WTC11 (cell line): Measurements from ENCODE around the gene IL13RA1. TPM values are rescaled to one million over a fixed set of nuclear protein-coding genes. Genes with fewer than 3 reads are reported as not detected.

Source experiments
- ATAC-seq: fragments of 200-7000 bp; cut with Tn5 transposase; 2 replicates; pipeline ENCODE4 v1.10.0; 2021; ENCODE audit warnings: mild to moderate bottlenecking, moderate library complexity
- CTCF ChIA-PET: fragments of 300-600 bp; sonication (Branson Sonifier 250); formaldehyde crosslinking; loops from one replicate; lab custom pipeline; 2021; ENCODE audit warnings: antibody characterized with exemption; lab: Charles Lee
- POLR2A ChIA-PET: fragments of 350-600 bp; sonication (Branson Sonifier 250); formaldehyde crosslinking; loops from one replicate; lab custom pipeline; 2021; ENCODE audit warnings: antibody characterized with exemption; lab: Charles Lee
- DNase-seq: peaks from one replicate; pipeline ENCODE4 v3.0.0; 2021; ENCODE audit warnings: low spot score
- H3K27ac Mint-ChIP-seq: 2 replicates; pipeline ENCODE4 v1.8.0; 2021; ENCODE audit warnings: mixed read lengths
- H3K27me3 Mint-ChIP-seq: 2 replicates; pipeline ENCODE4 v1.8.0; 2021; ENCODE audit warnings: low read depth, mild to moderate bottlenecking, moderate library complexity, mixed read lengths
- H3K36me3 Mint-ChIP-seq: 2 replicates; pipeline ENCODE4 v1.8.0; 2021; ENCODE audit warnings: mixed read lengths
- H3K4me1 Mint-ChIP-seq: 2 replicates; pipeline ENCODE4 v1.8.0; 2022; ENCODE audit warnings: mixed read lengths
- H3K4me3 Mint-ChIP-seq: 2 replicates; pipeline ENCODE4 v1.8.0; 2021; ENCODE audit warnings: mild to moderate bottlenecking, moderate library complexity, mixed read lengths
- H3K9me3 Mint-ChIP-seq: 2 replicates; pipeline ENCODE4 v1.8.0; 2021; ENCODE audit warnings: mixed read lengths
- ATF1 ChIP-seq: sonication (generic); formaldehyde crosslinking; IDR thresholded peaks from 2 replicates; pipeline ENCODE4 v1.8.1; 2023; ENCODE audit warnings: mild to moderate bottlenecking, moderate library complexity, missing genetic modification reagents
- CREB1 ChIP-seq: sonication (generic); formaldehyde crosslinking; IDR thresholded peaks from 2 replicates; pipeline ENCODE4 v1.8.0; 2023; ENCODE audit warnings: mild to moderate bottlenecking, missing genetic modification reagents
- FOXP1 ChIP-seq: sonication (generic); formaldehyde crosslinking; IDR thresholded peaks from 2 replicates; pipeline ENCODE4 v1.8.0; 2022; ENCODE audit warnings: missing genetic modification reagents, mild to moderate bottlenecking, moderate library complexity, borderline replicate concordance
- FOXP4 ChIP-seq: sonication (generic); formaldehyde crosslinking; IDR thresholded peaks from 2 replicates; pipeline ENCODE4 v1.8.0; 2022; ENCODE audit warnings: mild to moderate bottlenecking, missing genetic modification reagents
- GRHL2 ChIP-seq: fragments of 250-450 bp; sonication (Bioruptor Pico); IDR thresholded peaks from 2 replicates; pipeline ENCODE4 v1.8.0; 2022; ENCODE audit warnings: mild to moderate bottlenecking, moderate library complexity; ENCODE audit not compliant: insufficient replicate concordance, severe bottlenecking
- HMGXB4 ChIP-seq: sonication (generic); formaldehyde crosslinking; IDR thresholded peaks from 2 replicates; pipeline ENCODE4 v1.8.1; 2023; ENCODE audit warnings: mild to moderate bottlenecking, moderate library complexity, missing genetic modification reagents
- JUN ChIP-seq: sonication (generic); formaldehyde crosslinking; IDR thresholded peaks from 2 replicates; pipeline ENCODE4 v1.8.0; 2023; ENCODE audit warnings: mild to moderate bottlenecking, missing genetic modification reagents
- KAT7 ChIP-seq: sonication (generic); formaldehyde crosslinking; IDR thresholded peaks from 2 replicates; pipeline ENCODE4 v1.8.1; 2023; ENCODE audit warnings: missing genetic modification reagents, mild to moderate bottlenecking, borderline replicate concordance
- MLX ChIP-seq: sonication (generic); formaldehyde crosslinking; IDR thresholded peaks from 2 replicates; pipeline ENCODE4 v1.8.1; 2023; ENCODE audit warnings: mild to moderate bottlenecking, missing genetic modification reagents, moderate library complexity
- NR3C1 ChIP-seq: sonication (generic); formaldehyde crosslinking; conservative IDR thresholded peaks from 2 replicates; pipeline ENCODE4 v1.8.1; 2023; ENCODE audit warnings: low read depth, mild to moderate bottlenecking, missing genetic modification reagents
- PRDM15 ChIP-seq: sonication (generic); formaldehyde crosslinking; IDR thresholded peaks from 2 replicates; pipeline ENCODE4 v1.8.0; 2022; ENCODE audit warnings: missing genetic modification reagents
- PREB ChIP-seq: sonication (generic); formaldehyde crosslinking; IDR thresholded peaks from 2 replicates; pipeline ENCODE4 v1.8.1; 2022; ENCODE audit warnings: mild to moderate bottlenecking, missing genetic modification reagents, moderate library complexity, borderline replicate concordance
- RORB ChIP-seq: fragments of 250-450 bp; sonication (Bioruptor Pico); IDR thresholded peaks from 2 replicates; pipeline ENCODE4 v1.9.0; 2021; ENCODE audit warnings: mild to moderate bottlenecking
- SP1 ChIP-seq: sonication (generic); formaldehyde crosslinking; conservative IDR thresholded peaks from 2 replicates; pipeline ENCODE4 v1.8.1; 2022; ENCODE audit warnings: missing genetic modification reagents
- ZMAT4 ChIP-seq: fragments of 250-450 bp; sonication (Bioruptor Pico); IDR thresholded peaks from 2 replicates; pipeline ENCODE4 v1.9.0; 2021; ENCODE audit warnings: mild to moderate bottlenecking
- ZNF281 ChIP-seq: sonication (generic); formaldehyde crosslinking; IDR thresholded peaks from 2 replicates; pipeline ENCODE4 v1.8.0; 2023; ENCODE audit warnings: mild to moderate bottlenecking, missing genetic modification reagents
- ZNF416 ChIP-seq: fragments of 250-450 bp; sonication (Bioruptor Pico); IDR thresholded peaks from 2 replicates; pipeline ENCODE4 v1.9.0; 2021; ENCODE audit warnings: mild to moderate bottlenecking, inconsistent platforms
- ZSCAN18 ChIP-seq: fragments of 250-450 bp; sonication (Bioruptor Pico); IDR thresholded peaks from 2 replicates; pipeline ENCODE4 v2.1.2; 2022; ENCODE audit warnings: mild to moderate bottlenecking, moderate library complexity
- total RNA-seq: library from RNA; stranded (reverse); gene quantifications from 3 replicates; pipeline ENCODE4 v1.2.3, GENCODE V29; 2021

IL13RA1 gene
- total RNA-seq, 1 experiment from 2014 or later = 11.1 TPM

- no peak for TF ChIP-seq ZSCAN18
- no peak for TF ChIP-seq CREB1 (CRISPR knock-in tag)
- TF ChIP-seq RORB (CRISPR knock-in tag) = no peak
- TF ChIP-seq NR3C1 (CRISPR knock-in tag) = no peak
These were observed 28.7 kb downstream of the IL13RA1 start (continued) for GRCh38 chrX:118756101-118756500.

GRCh38 chrX:118758511-118758910 lies 31.1 kb downstream of the IL13RA1 start:
- ATAC-seq = no peak
- no peak overlapping the region for H3K4me3 Mint-ChIP-seq
- no peak for TF ChIP-seq KAT7 (CRISPR knock-in tag)
- no peak for TF ChIP-seq SP1 (CRISPR knock-in tag)
- TF ChIP-seq MLX (CRISPR knock-in tag) = no peak
- TF ChIP-seq FOXP4 (CRISPR knock-in tag) = no peak
- no peak for TF ChIP-seq HMGXB4
- no peak for TF ChIP-seq ZNF281 (CRISPR knock-in tag)
- no peak for TF ChIP-seq PREB (CRISPR knock-in tag)
- TF ChIP-seq, all 79 proteins: peak for 0
- no peak for DNase-seq
- no peaks in the 10 kb centered on the region for H3K4me1 Mint-ChIP-seq
- H3K27ac Mint-ChIP-seq = no peak overlapping the region
- POLR2A ChIA-PET = no interaction called here
- CTCF ChIA-PET = no interaction called here
- H3K36me3 Mint-ChIP-seq = peaks cover 2% of the 10 kb centered on the region; the same call in 1 of the 2 replicates
- no peaks in the 10 kb centered on the region for H3K27me3 Mint-ChIP-seq
- H3K9me3 Mint-ChIP-seq = no peaks in the 10 kb centered on the region

GRCh38 chrX:118760025-118760424 lies 32.6 kb downstream of the IL13RA1 start:
- DNase-seq = no peak
- Mint-ChIP-seq H3K36me3 (no peaks in the 10 kb centered on the region), H3K27ac (no peak overlapping the region), H3K4me3 (no peak overlapping the region), H3K4me1 (peaks cover 11% of the 10 kb centered on the region), H3K27me3 (no peaks in the 10 kb centered on the region), H3K9me3 (no peaks in the 10 kb centered on the region)
- CTCF ChIA-PET = no interaction called here
- POLR2A ChIA-PET = no interaction called here
- no peak for ATAC-seq
- TF ChIP-seq JUN (CRISPR knock-in tag) (no peak), ATF1 (CRISPR knock-in tag) (no peak), FOXP1 (CRISPR knock-in tag) (no peak), CREB1 (CRISPR knock-in tag) (no peak), PRDM15 (CRISPR knock-in tag) (no peak), GRHL2 (CRISPR knock-in tag) (no peak), ZNF416 (CRISPR knock-in tag) (no peak), ZMAT4 (no peak), NR3C1 (CRISPR knock-in tag) (no peak)
